ENCODE results near the gene ARGFX.
A peak's percentile ranks its signal among the peaks of the same experiment; 100 is the strongest.
"Not testable (repeated sequence)": the region's sequence is repeated elsewhere in the genome, so short reads cannot be mapped to it uniquely, and the experiment has no call there.

The ARGFX gene

DNA sequence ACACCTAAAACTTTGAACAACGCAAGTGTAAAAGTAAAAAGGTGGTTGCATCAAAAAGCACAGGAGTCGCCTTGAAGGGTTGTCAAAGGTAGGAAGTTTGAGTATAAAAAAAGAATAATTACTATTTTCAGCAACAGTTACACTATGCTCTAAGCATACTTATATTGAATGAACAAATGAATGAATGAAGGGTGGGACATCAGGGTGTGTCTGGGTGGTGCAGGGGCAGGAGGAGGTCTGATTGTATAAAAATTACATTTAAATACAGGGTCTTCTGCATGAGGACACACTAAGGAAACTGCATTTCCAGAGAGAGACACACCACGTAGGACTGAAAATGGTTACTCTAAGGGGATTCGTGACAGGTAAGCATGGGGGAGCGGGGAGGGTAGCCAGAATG is at the start of gene ARGFX:
ARGFX (plus strand) TSS at position 301 of the 400 bp plus-strand sequence. CDS start 2,765 bp downstream, outside the sequence.
- FAIRE-seq = no peak

GRCh38 chr3:121517953-121518655 is 49.6 kb upstream of the ARGFX start:
- FAIRE-seq = no peak

- FAIRE-seq = no peak
These were observed 47.2 kb upstream of the ARGFX start for GRCh38 chr3:121520510-121520909.

GRCh38 chr3:121529308-121529707 is 38.4 kb upstream of the ARGFX start:
- no peak for FAIRE-seq

- no peak for FAIRE-seq
These were observed 36.5 kb upstream of the ARGFX start for GRCh38 chr3:121531269-121531668.

DNA sequence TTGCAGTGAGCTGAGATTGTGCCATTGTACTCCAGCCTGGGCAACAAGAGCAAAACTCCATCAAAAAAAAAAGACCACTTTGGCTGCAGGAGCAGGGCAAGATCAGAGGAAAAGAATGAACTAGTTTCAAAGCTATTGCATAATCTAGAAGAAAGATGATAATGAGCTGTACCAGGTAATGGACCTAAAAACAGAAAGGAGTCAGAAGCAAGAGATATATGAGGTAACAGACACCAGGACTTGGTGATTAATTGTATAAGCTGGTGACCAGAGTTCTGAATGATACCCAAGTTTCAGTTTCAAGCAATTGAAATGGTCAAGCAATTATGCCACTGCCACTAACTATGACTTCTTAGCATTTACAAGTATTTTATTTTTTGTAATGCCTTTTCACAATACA is 24.8 kb upstream of the ARGFX start:
- no peak for FAIRE-seq

- FAIRE-seq = no peak
These were observed 22.6 kb upstream of the ARGFX start for GRCh38 chr3:121545049-121545573.

DNA sequence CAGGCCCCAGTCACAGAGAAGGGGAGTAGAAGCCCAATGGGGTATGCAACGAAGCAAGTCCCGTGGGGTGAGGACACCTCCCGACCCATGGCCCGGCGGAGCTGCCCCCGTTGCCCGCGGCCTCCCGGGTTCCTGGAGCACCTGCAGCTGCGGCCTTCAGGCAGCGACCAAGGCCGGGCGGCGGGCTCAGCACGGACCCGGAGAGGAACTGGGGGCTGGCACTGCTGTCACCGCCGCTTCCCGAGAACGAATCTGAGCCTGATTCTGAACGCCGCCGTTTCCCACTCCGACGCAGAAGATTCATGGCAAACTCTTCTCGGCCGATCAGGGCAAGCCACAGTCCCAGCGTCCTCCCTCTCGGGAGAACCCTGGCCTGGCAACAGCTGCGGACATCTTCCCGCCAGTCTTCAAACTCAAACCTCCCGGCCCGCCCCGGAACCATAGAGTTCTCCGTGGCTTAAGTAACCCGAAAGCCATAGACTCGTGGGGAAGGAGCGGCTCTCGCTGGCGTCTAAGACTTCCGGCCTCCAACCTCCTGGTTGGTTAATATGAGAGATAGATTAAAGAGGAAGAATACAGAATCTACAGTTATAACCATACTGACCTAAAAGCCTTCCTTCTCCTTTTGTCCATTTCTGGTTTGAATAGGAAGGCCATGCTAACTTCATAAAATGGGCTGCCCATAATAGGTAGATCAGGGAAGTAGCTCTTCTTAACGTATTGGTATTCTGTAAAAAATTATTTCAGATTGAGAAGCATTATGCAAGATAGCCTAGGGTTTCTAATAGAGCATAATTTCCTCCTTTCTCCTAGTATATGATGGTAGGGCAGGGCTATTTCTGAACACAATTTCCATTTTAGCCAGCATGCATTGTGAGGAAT is 21.9 kb upstream of the ARGFX start, which contains the start of gene POLQ:
POLQ (minus strand) TSS at position 415 of the 882 bp plus-strand sequence; CDS start at position 304, 111 bp downstream.
- peak; percentile 90 for FAIRE-seq

GRCh38 chr3:121552379-121552778 is 15.4 kb upstream of the ARGFX start:
- no peak for FAIRE-seq

DNA sequence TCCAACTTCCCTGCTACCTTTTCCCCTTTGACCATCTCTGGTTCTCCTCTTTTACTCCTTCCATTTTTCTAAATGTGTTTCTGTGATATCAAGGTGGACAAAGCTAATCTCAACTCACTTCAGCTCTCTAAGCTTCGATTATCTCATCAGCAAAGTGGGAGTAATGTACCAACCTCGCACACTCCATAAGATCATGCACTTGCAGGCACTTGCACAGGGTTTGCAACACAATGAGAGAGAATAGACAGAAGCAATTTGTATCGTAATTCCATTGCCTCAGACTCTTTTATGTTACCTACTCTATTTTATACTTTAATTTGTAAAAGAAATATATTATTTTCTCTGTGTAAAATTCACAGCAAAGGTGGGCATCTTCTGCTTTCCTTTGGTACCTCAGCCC is 15.0 kb upstream of the ARGFX start:
- FAIRE-seq = no peak

- FAIRE-seq = no peak
These were observed 10.3 kb upstream of the ARGFX start for GRCh38 chr3:121557426-121557934.

GRCh38 chr3:121562148-121562547 is 5.6 kb upstream of the ARGFX start:
- no peak for FAIRE-seq

- FAIRE-seq = no peak
These were observed 976 bp upstream of the ARGFX start for GRCh38 chr3:121566773-121567172.

GRCh38 chr3:121574449-121574848 is 6.7 kb downstream of the ARGFX start:
- no peak for FAIRE-seq

DNA sequence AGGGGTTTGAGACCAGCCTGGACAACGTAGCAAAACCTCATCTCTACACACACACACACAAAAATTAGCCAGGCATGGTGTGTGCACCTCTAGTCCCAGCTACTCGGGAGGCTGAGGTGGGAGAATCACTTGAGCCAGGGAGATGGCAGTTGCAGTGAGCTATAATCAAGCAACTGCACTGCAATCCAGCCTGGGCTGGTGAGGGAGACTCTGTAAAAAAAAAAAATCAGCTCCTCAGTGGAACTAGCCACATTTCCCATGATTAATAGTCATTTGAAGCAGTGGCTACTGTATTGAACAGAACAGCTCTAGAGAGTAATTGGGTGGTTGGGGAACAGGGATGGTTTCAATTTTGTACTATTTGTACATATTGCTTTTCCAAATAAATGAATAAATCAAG is 13.9 kb downstream of the ARGFX start:
- FAIRE-seq = no peak

DNA sequence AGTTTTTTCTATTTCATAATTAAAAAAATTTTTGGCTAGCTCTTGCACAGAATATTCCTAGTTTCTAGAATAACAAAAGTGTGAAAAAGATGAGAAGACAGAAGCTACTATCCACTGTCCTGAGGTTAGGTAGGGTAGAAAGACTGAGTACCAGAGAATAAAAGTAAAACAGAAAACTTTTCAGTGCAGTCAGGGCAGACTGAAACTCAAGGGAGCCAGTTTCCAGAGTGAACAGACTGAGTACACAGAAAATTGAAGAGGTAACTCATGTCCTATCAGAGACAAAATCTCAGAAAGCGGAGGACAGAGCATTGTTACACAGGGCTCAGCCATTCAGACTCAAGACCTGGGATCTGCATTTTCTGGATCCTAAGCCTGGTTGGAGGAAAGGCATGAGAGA is 16.7 kb downstream of the ARGFX start:
- no peak for FAIRE-seq

DNA sequence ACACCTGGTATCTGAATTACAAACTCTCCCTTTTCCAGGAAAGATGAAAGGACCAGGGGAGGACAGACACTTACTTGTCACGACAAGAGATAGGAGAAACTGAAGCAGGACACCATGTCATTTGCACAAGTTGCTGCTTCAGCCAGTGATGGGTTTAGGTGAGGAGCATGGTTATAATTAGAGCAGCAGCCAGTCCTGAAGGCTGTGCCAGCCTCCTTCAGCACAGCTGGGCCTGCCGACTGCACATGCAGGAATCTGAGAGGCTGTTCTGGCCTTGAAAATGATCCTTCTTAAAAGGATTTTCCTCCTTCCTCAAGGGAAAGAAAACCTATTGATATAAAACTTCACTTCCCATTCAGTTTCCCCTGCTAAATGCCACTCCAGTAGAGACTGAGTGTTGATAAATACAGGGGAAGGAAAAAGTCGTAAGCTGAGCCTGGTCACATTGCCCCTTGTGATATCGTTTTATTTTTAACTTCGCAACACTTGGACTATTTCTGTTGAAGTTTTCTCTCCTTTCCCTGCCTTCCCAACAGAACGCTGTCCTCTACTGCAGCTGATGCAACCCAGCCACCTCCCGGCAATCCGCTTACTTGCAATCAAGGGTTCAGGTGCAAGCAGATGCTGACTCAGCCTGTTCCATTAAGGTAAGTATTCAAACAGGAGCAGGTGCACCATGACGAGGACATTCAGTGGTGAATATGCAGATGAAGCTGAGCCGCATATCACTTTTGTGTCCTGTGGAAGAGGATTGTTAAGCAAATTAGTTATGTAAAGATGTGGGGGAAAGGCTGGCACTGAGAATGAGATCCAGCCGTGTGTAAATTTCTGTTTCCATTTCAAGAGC is 25.3 kb downstream of the ARGFX start, which contains the start of gene FBXO40:
FBXO40 (plus strand) TSS at position 524 of the 847 bp plus-strand sequence. CDS start 27,197 bp downstream, outside the sequence.
- FAIRE-seq = no peak

DNA sequence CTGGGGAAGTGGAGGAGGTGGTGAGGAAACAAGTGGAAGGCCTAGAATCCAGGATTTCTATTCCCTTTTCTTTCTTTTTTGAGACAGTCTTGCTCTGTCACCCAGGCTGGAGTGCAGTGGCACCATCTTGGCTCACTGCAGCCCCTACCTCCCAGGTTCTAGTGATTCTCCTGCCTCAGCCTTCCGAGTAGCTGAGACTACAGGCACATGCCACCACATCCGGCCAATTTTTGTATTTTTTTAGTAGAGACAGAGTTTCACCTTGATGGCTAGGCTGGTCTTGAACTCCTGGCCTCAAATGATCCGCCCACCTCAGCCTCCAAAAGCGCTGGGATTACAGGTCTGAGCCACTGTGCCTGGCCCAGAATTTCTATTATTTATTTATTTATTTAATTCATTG is 26.1 kb downstream of the ARGFX start:
- not testable (repeated sequence) for FAIRE-seq

DNA sequence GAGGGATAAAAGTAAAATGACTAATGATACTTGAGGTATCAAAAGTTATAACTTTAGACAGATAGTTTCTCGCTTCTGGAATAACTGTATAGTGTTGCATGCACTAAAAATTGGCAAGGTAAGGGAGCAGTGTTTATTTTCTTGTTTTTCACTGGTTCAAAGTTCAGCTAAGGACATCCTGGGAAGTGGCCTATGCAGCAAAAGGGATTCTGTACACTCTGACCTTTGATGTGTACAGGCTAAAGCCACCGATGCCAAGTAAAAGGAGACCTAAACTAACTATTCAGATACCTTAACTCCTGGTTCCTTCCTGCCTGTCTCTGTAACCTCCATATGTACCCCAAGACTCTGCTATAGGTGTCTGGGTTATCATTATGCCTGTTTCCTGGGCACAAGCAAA is 27.1 kb downstream of the ARGFX start:
- no peak for FAIRE-seq

DNA sequence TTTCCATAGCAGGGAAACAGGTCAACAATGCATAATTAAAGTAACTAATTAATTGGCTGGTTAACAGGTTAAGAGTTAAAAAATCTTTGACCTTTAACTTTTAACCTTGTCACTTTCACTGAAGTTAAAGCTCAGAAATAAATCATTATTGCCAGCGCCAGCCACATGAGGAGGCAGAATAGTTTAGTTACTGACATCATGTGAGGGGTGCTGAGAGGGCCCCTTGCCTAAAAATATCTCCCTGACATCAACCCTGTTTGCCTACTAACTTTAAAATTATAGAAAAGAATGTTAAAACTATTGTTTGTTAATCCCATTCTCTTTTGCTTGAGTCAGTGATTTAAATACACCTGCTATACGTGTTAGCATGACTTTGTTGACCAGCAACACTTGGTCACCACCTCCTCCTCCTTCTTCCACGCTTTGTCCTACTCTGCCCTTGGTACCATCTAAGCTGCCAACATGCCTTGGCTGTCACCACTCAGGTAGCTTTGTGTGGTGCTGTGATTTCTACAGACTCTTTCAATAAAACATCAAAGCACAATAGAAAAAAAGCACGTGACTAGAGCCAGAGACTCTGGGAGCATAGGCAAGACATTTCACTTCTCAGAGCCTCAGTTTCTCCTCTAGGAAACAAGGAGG is 28.1 kb downstream of the ARGFX start:
- no peak for FAIRE-seq

- no peak for FAIRE-seq
These were observed 30.8 kb downstream of the ARGFX start for GRCh38 chr3:121598564-121598963.

DNA sequence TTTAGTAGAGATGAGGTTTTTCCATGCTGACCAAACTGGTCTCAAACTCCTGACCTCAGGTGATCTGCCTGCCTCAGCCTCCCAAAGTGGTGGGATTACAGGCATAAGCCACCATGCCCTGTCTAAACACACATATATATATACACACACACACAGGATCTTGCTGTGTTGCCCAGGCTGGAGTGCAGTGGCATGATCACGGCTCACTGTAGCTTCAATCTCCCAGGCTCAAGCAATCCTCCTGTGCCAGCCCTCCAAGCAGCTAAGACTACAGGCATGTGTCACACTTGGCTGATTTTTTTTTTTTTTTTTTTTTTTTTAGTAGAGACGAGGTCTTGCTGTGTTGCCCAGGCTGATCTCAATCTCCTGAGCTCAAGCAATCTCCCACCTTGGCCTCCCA is 32.2 kb downstream of the ARGFX start:
- FAIRE-seq = not testable (repeated sequence)

Measured in endometrium (tissue), 2 donors.